OCI-LY7 (cell line): ENCODE results near the gene C6orf89. TPM values are rescaled to one million over a fixed set of nuclear protein-coding genes. Genes with fewer than 3 reads are reported as not detected.
A peak's percentile ranks its signal among the peaks of the same experiment; 100 is the strongest.

Experiments used
- BruUV-seq: library from RNA; stranded (reverse); fragments of 400-500 nt; replicated peaks from 2 replicates; lab custom pipeline; 2021; lab: Mats Ljungman, UMichigan
- CTCF ChIA-PET: fragments of 300-600 bp; sonication (Branson Sonifier 250); formaldehyde crosslinking; loops from one replicate; lab custom pipeline; 2022; ENCODE audit warnings: antibody characterized with exemption; ENCODE audit not compliant: unreplicated experiment; lab: Charles Lee
- POLR2A ChIA-PET: fragments of 300-600 bp; sonication (Branson Sonifier 250); formaldehyde crosslinking; loops from one replicate; lab custom pipeline; 2022; ENCODE audit warnings: antibody characterized with exemption; lab: Charles Lee
- DNase-seq: peaks from one replicate; pipeline ENCODE4 v3.0.0-alpha.2; 2015; ENCODE audit warnings: low spot score
- H2AFZ ChIP-seq: fragments of 200-600 bp; sonication (generic), shearing (Covaris generic); 2 replicates; pipeline ENCODE4 v1.6.1; 2014; ENCODE audit warnings: mild to moderate bottlenecking, antibody characterized with exemption, low read length, moderate library complexity
- H3K27ac ChIP-seq: fragments of 200-600 bp; sonication (generic); 2 replicates; pipeline ENCODE4 v1.5.1; 2014; ENCODE audit warnings: mixed run types, low read depth, mild to moderate bottlenecking, moderate library complexity, low read length, inconsistent platforms; ENCODE audit not compliant: poor library complexity, severe bottlenecking
- H3K36me3 ChIP-seq: fragments of 200-600 bp; sonication (generic); 2 replicates; pipeline ENCODE4 v1.6.1; 2014; ENCODE audit warnings: mild to moderate bottlenecking, antibody characterized with exemption, low read length, moderate library complexity, mixed read lengths; ENCODE audit not compliant: insufficient read depth
- H3K4me1 ChIP-seq: fragments of 200-600 bp; sonication (generic); 2 replicates; pipeline ENCODE4 v1.5.1; 2014; ENCODE audit warnings: mild to moderate bottlenecking, low read length; ENCODE audit not compliant: insufficient read depth, poor library complexity, severe bottlenecking
- H3K4me2 ChIP-seq: fragments of 200-600 bp; sonication (generic); 2 replicates; pipeline ENCODE4 v1.6.1; 2014; ENCODE audit warnings: mild to moderate bottlenecking, low read length
- H3K4me3 ChIP-seq: fragments of 200-600 bp; sonication (generic); 2 replicates; pipeline ENCODE4 v1.5.1; 2014; ENCODE audit warnings: mild to moderate bottlenecking, low read depth, low read length; ENCODE audit not compliant: poor library complexity, severe bottlenecking
- H3K79me2 ChIP-seq: fragments of 200-600 bp; sonication (generic); 2 replicates; pipeline ENCODE4 v1.6.1; 2016; ENCODE audit warnings: low read depth, mild to moderate bottlenecking, low read length, moderate library complexity, mixed read lengths; ENCODE audit not compliant: insufficient read depth
- H3K9me2 ChIP-seq: fragments of 200-600 bp; sonication (generic); 2 replicates; pipeline ENCODE4 v1.6.1; 2016; ENCODE audit warnings: mild to moderate bottlenecking, low read length, mixed read lengths; ENCODE audit not compliant: insufficient read depth
- H3K9me3 ChIP-seq: fragments of 200-600 bp; sonication (generic); 2 replicates; pipeline ENCODE4 v1.6.1; 2014; ENCODE audit warnings: mild to moderate bottlenecking, mixed run types, low read length, mixed read lengths
- H4K20me1 ChIP-seq: fragments of 200-600 bp; sonication (generic); 2 replicates; pipeline ENCODE4 v1.6.1; 2014; ENCODE audit warnings: mild to moderate bottlenecking, antibody characterized with exemption, low read length, moderate library complexity, mixed read lengths; ENCODE audit not compliant: insufficient read depth
- EZH2phosphoT487 ChIP-seq: fragments of 200-600 bp; sonication (generic); IDR thresholded peaks from 2 replicates; pipeline ENCODE4 v1.6.1; 2018; ENCODE audit warnings: low read depth, borderline replicate concordance, mild to moderate bottlenecking, mixed run types, antibody characterized with exemption, low read length, moderate library complexity, mixed read lengths
- intact Hi-C: fragments of 100-400 bp; cut with micrococcal nuclease; formaldehyde crosslinking; loops from one replicate; pipeline ENCODE4 v1.10.0; 2022; ENCODE audit not compliant: unreplicated experiment
- total RNA-seq, 2 experiments: library from RNA; depleted of rRNA in 1 of 2; stranded (reverse); fragments of >200 nt in 1 of 2; shearing (Covaris generic) in 1 of 2; gene quantifications; 2 replicates each; pipeline ENCODE4 v1.2.3, GENCODE V29; 2014 to 2022
- TF ChIP-seq, protein P1 (sequence below): fragments of 200-600 bp; sonication (generic); conservative IDR thresholded peaks from 2 replicates; pipeline ENCODE4 v1.5.1; 2014; ENCODE audit warnings: mild to moderate bottlenecking, antibody characterized with exemption, low read length, moderate library complexity, mixed read lengths

Gene C6orf89
- total RNA-seq, 2 experiments from 2014 or later: 20.1 to 25.7 TPM

GRCh38 chr6:36968266-36968977 is 82.7 kb downstream of the C6orf89 start:
- DNase-seq: no peak
- Histone ChIP-seq H3K4me3 (no peak overlapping the region), H3K4me1 (peaks cover 17% of the 10 kb centered on the region), H2AFZ (no peak overlapping the region), H3K4me2 (no peak overlapping the region), H3K36me3 (peaks cover 72% of the 10 kb centered on the region), H4K20me1 (no peaks in the 10 kb centered on the region), H3K27ac (no peak overlapping the region), H3K9me2 (no peaks in the 10 kb centered on the region), H3K79me2 (no peaks in the 10 kb centered on the region), H3K9me3 (no peaks in the 10 kb centered on the region)
- ChIA-PET POLR2A (no interaction called here), CTCF (no interaction called here)
- TSS peak; percentile 92 for BruUV-seq
- intact Hi-C loops: no loop called here
- no peak for TF ChIP-seq EZH2phosphoT487
- TF ChIP-seq, protein P1, sequence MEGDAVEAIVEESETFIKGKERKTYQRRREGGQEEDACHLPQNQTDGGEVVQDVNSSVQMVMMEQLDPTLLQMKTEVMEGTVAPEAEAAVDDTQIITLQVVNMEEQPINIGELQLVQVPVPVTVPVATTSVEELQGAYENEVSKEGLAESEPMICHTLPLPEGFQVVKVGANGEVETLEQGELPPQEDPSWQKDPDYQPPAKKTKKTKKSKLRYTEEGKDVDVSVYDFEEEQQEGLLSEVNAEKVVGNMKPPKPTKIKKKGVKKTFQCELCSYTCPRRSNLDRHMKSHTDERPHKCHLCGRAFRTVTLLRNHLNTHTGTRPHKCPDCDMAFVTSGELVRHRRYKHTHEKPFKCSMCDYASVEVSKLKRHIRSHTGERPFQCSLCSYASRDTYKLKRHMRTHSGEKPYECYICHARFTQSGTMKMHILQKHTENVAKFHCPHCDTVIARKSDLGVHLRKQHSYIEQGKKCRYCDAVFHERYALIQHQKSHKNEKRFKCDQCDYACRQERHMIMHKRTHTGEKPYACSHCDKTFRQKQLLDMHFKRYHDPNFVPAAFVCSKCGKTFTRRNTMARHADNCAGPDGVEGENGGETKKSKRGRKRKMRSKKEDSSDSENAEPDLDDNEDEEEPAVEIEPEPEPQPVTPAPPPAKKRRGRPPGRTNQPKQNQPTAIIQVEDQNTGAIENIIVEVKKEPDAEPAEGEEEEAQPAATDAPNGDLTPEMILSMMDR: no peak

- BruUV-seq: no TSS peak
- Histone ChIP-seq H3K4me2 (no peak overlapping the region), H3K9me2 (no peaks in the 10 kb centered on the region), H3K4me3 (no peak overlapping the region), H3K36me3 (peaks cover 80% of the 10 kb centered on the region), H3K4me1 (peaks cover 9% of the 10 kb centered on the region), H3K79me2 (no peaks in the 10 kb centered on the region), H2AFZ (no peak overlapping the region), H3K27ac (no peak overlapping the region), H3K9me3 (no peaks in the 10 kb centered on the region), H4K20me1 (no peaks in the 10 kb centered on the region)
- POLR2A ChIA-PET: no interaction called here
- CTCF ChIA-PET: no interaction called here
- intact Hi-C loops: no loop called here
- TF ChIP-seq EZH2phosphoT487: no peak
- TF ChIP-seq, protein P1: no peak
- no peak for DNase-seq
These were observed 83.5 kb downstream of the C6orf89 start for GRCh38 chr6:36969240-36969691.
